HG03280 (cell line): Measurements from ENCODE around the gene NR1I3.
"Not testable (repeated sequence)": the region's sequence is repeated elsewhere in the genome, so short reads cannot be mapped to it uniquely, and the experiment has no call there.

Source experiments
- ATAC-seq: cut with Tn5 transposase; IDR thresholded peaks from one replicate; pipeline ENCODE4 v1.9.1; 2021; ENCODE audit warnings: mild to moderate bottlenecking, moderate library complexity; ENCODE audit not compliant: unreplicated experiment

NR1I3 gene

GRCh38 chr1:161238039-161238473 lies at the start of gene NR1I3:
Gene NR1I3, minus strand, starts transcription at chr1:161238203. Its CDS starts 1,638 bp downstream, at chr1:161236565.
- ATAC-seq = no peak

GRCh38 chr1:161287482-161288054 lies 49.6 kb upstream of the NR1I3 start:
- ATAC-seq = no peak

- no peak for ATAC-seq
These were observed 47.5 kb upstream of the NR1I3 start for GRCh38 chr1:161285521-161285920.

- no peak for ATAC-seq
These were observed 47.1 kb upstream of the NR1I3 start for GRCh38 chr1:161285113-161285512.

GRCh38 chr1:161282991-161283390 lies 45.0 kb upstream of the NR1I3 start:
- no peak for ATAC-seq

GRCh38 chr1:161274874-161275273 lies 36.9 kb upstream of the NR1I3 start:
- ATAC-seq = no peak

GRCh38 chr1:161273402-161273801 lies 35.4 kb upstream of the NR1I3 start:
- no peak for ATAC-seq

GRCh38 chr1:161267321-161267720 lies 29.3 kb upstream of the NR1I3 start:
- ATAC-seq = no peak

GRCh38 chr1:161266836-161267235 lies 28.8 kb upstream of the NR1I3 start:
- ATAC-seq = no peak

GRCh38 chr1:161266202-161266601 lies 28.2 kb upstream of the NR1I3 start:
- ATAC-seq = no peak

- no peak for ATAC-seq
These were observed 27.3 kb upstream of the NR1I3 start for GRCh38 chr1:161265305-161265704.

GRCh38 chr1:161261261-161262235 lies 23.5 kb upstream of the NR1I3 start:
- ATAC-seq = no peak

GRCh38 chr1:161260376-161261260 lies 22.6 kb upstream of the NR1I3 start:
- ATAC-seq = no peak

GRCh38 chr1:161259765-161260164 lies 21.8 kb upstream of the NR1I3 start:
- no peak for ATAC-seq

- ATAC-seq = no peak
These were observed 21.3 kb upstream of the NR1I3 start for GRCh38 chr1:161259345-161259702.

- ATAC-seq = no peak
These were observed 20.7 kb upstream of the NR1I3 start, which contains the start of gene PCP4L1 for GRCh38 chr1:161258439-161259344. Gene PCP4L1, plus strand, starts transcription at chr1:161258745. Its CDS starts 230 bp downstream, at chr1:161258975.

GRCh38 chr1:161257109-161257508 lies 19.1 kb upstream of the NR1I3 start:
- not testable (repeated sequence) for ATAC-seq

GRCh38 chr1:161255955-161256520 lies 18.0 kb upstream of the NR1I3 start:
- not testable (repeated sequence) for ATAC-seq

GRCh38 chr1:161255302-161255701 lies 17.3 kb upstream of the NR1I3 start:
- ATAC-seq = not testable (repeated sequence)

- no peak for ATAC-seq
These were observed 13.6 kb upstream of the NR1I3 start for GRCh38 chr1:161251579-161251978.
